SK-N-MC (cell line): ENCODE data around the gene ANK2.

Experiments used
- EZH2 ChIP-seq: fragments of 200-600 bp; sonication (generic); IDR thresholded peaks from one replicate; pipeline ENCODE4 v1.6.1; 2017; ENCODE audit warnings: antibody characterized with exemption
- FOXP2 ChIP-seq: optimal IDR thresholded peaks from 2 replicates; pipeline ENCODE3; 2011; ENCODE audit warnings: mild to moderate bottlenecking, moderate library complexity; ENCODE audit not compliant: insufficient read depth; ENCODE audit errors: extremely low read length, control extremely low read depth
- POLR2AphosphoS5 ChIP-seq: IDR thresholded peaks from 2 replicates; pipeline ENCODE4 v1.6.1; 2012; ENCODE audit warnings: mild to moderate bottlenecking, low read depth, low read length, borderline replicate concordance

DNA sequence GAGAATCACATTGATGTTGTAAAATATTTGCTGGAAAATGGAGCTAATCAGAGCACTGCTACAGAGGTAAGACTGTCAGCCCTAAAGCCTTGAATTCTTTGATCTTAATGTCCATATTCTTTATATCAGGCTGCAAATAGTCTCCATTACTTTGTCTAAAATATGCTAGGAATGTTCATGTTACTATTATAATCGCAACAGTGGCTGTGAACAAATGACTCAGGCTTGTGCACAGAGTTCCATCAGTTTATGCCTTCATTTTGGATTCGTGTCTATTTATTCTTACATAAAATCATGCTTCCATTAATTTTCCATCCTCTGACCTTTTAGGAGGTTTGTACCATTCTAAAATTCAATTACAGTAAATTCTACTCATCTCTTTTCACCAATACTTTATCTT lies 182.7 kb downstream of the ANK2 start:
- no peak for TF ChIP-seq POLR2AphosphoS5
- TF ChIP-seq EZH2, result no peak
- no peak for TF ChIP-seq FOXP2
